ENCODE data around the gene MUCL3. TPM values are rescaled to one million over a fixed set of nuclear protein-coding genes. Genes with fewer than 3 reads are reported as not detected.
"Not testable (repeated sequence)": the region's sequence is repeated elsewhere in the genome, so short reads cannot be mapped to it uniquely, and the experiment has no call there.

MUCL3 gene
- total RNA-seq, 2 experiments from 2014 or later: not detected

DNA sequence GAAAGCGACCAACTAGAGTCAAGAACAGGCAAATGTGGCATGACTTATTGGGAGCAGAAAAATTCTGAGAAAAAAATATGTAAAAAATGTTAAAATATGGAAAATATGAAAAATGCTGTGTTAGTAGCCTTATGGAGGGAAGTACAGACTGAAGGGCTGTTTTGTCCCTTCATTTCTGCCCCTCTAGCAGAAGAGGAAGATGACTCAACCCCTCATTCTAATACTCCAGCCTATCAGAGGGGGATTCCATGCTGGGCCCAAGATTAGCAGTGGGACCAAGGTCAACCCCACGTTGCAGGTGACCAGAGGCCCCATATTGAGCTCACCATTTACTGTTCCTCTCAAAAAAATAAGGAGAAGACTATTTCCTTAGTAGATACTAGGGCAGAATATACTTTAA lies 51.1 kb downstream of the MUCL3 start:
- TF ChIP-seq, protein P1, sequence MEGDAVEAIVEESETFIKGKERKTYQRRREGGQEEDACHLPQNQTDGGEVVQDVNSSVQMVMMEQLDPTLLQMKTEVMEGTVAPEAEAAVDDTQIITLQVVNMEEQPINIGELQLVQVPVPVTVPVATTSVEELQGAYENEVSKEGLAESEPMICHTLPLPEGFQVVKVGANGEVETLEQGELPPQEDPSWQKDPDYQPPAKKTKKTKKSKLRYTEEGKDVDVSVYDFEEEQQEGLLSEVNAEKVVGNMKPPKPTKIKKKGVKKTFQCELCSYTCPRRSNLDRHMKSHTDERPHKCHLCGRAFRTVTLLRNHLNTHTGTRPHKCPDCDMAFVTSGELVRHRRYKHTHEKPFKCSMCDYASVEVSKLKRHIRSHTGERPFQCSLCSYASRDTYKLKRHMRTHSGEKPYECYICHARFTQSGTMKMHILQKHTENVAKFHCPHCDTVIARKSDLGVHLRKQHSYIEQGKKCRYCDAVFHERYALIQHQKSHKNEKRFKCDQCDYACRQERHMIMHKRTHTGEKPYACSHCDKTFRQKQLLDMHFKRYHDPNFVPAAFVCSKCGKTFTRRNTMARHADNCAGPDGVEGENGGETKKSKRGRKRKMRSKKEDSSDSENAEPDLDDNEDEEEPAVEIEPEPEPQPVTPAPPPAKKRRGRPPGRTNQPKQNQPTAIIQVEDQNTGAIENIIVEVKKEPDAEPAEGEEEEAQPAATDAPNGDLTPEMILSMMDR (IDR thresholded peaks at IDR 0.05): no peak
- peaks cover 13% of the 10 kb centered on the region for H3K4me1 Mint-ChIP-seq (ENCODE audit: low read depth)
- DNase-seq (no peak), ATAC-seq (no peak)
- no peaks in the 10 kb centered on the region for H3K27me3 Mint-ChIP-seq
- H3K36me3 Mint-ChIP-seq (ENCODE audit: low read depth): no peaks in the 10 kb centered on the region
- H3K9me3 Mint-ChIP-seq: no peaks in the 10 kb centered on the region
- intact Hi-C loops (cut with micrococcal nuclease): no loop called here
- ChIA-PET POLR2A (no interaction called here), CTCF (no interaction called here)
- H3K27ac Mint-ChIP-seq: no peak overlapping the region
- H3K4me3 Mint-ChIP-seq: no peak overlapping the region

DNA sequence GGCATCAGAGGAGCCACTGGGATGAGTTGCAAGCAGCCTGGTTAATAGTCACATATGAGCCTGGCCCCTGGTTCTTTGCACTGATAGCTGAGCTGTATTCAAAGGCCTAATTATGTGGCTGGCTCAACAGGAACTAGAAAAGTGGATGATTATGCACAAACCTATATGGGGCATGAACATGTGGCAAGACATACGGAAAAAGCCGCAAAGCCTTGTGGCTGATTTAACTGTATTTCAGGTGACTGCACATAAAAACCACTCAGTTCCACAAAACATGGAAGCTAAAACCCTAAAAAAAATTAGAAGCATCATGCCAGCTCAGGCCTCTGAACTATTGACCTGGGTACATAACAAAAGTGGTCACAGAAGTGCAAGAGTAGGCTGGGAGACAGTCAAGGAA lies 56.5 kb downstream of the MUCL3 start:
- H3K9me3 Mint-ChIP-seq: no peaks in the 10 kb centered on the region
- H3K27ac Mint-ChIP-seq: no peak overlapping the region
- no peak for DNase-seq
- no peak overlapping the region for H3K4me3 Mint-ChIP-seq
- ATAC-seq: no peak
- no peaks in the 10 kb centered on the region for H3K4me1 Mint-ChIP-seq (ENCODE audit: low read depth)
- POLR2A ChIA-PET: no interaction called here
- H3K27me3 Mint-ChIP-seq: no peaks in the 10 kb centered on the region
- CTCF ChIA-PET: interaction anchor here (1.2 kb wide), 1 partner anchor 73 kb away, joined by 3 read pairs; no protein-coding TSS in a partner anchor
- H3K36me3 Mint-ChIP-seq (ENCODE audit: low read depth): no peaks in the 10 kb centered on the region
- TF ChIP-seq, protein P1 (IDR thresholded peaks at IDR 0.05): no peak
- intact Hi-C loops (cut with micrococcal nuclease): no loop called here

DNA sequence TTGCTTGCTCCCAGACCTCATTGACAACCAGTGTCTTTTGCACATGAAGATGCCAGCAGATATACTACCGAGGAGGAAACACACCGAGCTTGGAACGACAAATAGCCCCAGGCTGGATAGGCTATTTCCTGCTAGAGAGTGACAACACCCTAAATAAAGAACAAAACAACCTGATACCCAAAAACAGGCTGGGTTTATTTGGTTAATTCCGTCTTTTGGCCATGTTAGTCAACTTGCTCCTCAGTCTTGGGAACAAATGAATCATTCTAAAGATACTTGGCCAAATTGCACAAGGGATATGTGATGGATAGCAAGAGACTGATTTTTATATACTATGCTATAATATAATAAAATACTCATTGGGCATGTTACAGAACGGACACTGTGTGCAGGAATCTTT lies 58.0 kb downstream of the MUCL3 start:
- ATAC-seq (no peak), DNase-seq (no peak)
- ChIA-PET CTCF (interaction anchor here (1.4 kb wide), 1 partner anchor 9 kb away, joined by 3 read pairs; no protein-coding TSS in a partner anchor), POLR2A (interaction anchor here (0.7 kb wide), 1 partner anchor 53 kb away, joined by 3 read pairs; no protein-coding TSS in a partner anchor)
- H3K4me3 Mint-ChIP-seq: no peak overlapping the region
- no peaks in the 10 kb centered on the region for H3K9me3 Mint-ChIP-seq
- intact Hi-C loops (cut with micrococcal nuclease): no loop called here
- no peaks in the 10 kb centered on the region for H3K36me3 Mint-ChIP-seq (ENCODE audit: low read depth)
- H3K27me3 Mint-ChIP-seq: no peaks in the 10 kb centered on the region
- H3K4me1 Mint-ChIP-seq (ENCODE audit: low read depth): no peaks in the 10 kb centered on the region
- TF ChIP-seq, protein P1 (IDR thresholded peaks at IDR 0.05): no peak
- no peak overlapping the region for H3K27ac Mint-ChIP-seq

DNA sequence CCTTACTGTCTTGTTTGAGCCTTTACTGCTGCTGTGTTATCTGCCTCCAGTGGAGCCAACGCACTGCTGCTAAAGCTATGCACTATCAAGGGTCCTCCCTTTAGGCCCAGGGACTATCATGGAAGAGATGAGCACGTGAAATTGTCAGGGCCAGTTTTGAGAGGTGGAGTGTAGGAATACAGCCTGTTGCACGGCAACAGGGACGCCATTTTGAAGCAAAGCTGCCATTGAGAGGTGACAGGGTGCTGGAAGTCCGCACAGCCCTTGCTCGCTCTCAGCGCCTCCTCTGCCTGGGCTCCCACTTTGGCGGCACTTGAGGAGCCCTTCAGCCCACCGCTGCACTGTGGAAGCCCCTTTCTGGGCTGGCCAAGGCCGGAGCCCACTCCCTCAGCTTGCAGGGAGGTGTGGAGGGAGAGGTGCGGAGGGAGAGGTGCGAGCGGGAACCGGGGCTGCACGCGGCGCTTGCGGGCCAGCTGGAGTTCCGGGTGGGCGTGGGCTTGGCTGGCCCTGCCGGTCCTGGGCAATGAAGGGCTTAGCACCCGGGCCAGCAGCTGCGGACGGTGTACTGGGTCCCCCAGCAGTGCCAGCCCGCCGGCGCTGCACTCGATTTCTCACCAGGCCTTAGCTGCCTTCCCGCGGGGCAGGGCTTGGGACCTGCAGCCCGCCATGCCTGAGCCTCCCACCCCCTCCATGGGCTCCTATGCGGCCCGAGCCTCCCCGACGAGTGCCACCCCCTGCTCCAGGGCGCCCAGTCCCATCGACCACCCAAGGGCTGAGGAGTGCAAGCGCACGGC lies 59.5 kb downstream of the MUCL3 start:
- H3K4me3 Mint-ChIP-seq; DNase-seq; POLR2A ChIA-PET; H3K4me1 Mint-ChIP-seq (ENCODE audit: low read depth); ATAC-seq; H3K27ac Mint-ChIP-seq; H3K27me3 Mint-ChIP-seq; H3K36me3 Mint-ChIP-seq (ENCODE audit: low read depth); H3K9me3 Mint-ChIP-seq; intact Hi-C loops (cut with micrococcal nuclease): not testable (repeated sequence)
- CTCF ChIA-PET: interaction anchor here (0.7 to 1.4 kb wide), 4 partner anchors 8 to 79 kb away, joined by 3 read pairs; no protein-coding TSS in a partner anchor

DNA sequence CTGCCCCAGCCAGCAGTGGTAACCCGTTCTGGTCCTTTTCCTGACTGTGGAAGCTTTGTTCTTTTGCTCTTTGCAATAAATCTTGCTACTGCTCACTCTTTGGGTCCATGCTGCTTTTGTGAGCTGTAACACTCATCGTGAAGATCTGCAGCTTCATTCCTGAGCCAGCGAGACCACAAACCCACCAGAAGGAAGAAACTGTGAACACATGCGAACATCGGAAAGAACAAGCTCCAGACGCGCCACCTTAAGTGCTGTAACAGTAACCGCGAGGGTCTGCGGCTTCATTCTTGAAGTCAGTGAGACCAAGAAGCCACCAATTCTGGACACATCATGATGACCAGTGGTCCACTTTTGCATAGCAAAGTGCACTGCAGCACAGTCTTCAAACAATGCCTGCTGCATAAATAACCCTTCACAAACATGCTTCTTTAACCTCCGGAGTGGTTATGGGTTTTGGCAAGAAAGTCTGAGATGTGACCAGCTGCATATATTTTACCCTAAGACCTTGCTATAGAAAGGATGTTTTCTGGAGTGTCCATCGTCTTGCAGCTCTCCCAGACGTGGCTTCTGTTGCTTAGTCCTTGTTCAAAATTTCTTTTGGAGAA lies 60.6 kb downstream of the MUCL3 start:
- TF ChIP-seq, protein P1 (IDR thresholded peaks at IDR 0.05): no peak
- Mint-ChIP-seq H3K36me3 (ENCODE audit: low read depth) (no peaks in the 10 kb centered on the region), H3K27me3 (peaks cover 4% of the 10 kb centered on the region), H3K27ac (no peak overlapping the region), H3K4me3 (no peak overlapping the region), H3K4me1 (ENCODE audit: low read depth) (peaks cover 8% of the 10 kb centered on the region), H3K9me3 (no peaks in the 10 kb centered on the region)
- intact Hi-C loops (cut with micrococcal nuclease): no loop called here
- ChIA-PET CTCF (interaction anchor here (1.0 kb wide), 1 partner anchor 10 kb away, joined by 3 read pairs; no protein-coding TSS in a partner anchor), POLR2A (no interaction called here)
- no peak for DNase-seq
- no peak for ATAC-seq

All from activated CD8-positive, alpha-beta T cell treated with anti-CD3 and anti-CD28 coated beads for 36 hours (primary cell).